ENCODE results near the gene ZNF576. TPM values are rescaled to one million over a fixed set of nuclear protein-coding genes. Genes with fewer than 3 reads are reported as not detected.

ZNF576 gene
- total and polyA plus RNA-seq, 9 of the 15 experiments (the other 6 are each of a cell fraction or from before 2014, with no cell fraction given): 6.8 to 18.2 (median 12.2) TPM

DNA sequence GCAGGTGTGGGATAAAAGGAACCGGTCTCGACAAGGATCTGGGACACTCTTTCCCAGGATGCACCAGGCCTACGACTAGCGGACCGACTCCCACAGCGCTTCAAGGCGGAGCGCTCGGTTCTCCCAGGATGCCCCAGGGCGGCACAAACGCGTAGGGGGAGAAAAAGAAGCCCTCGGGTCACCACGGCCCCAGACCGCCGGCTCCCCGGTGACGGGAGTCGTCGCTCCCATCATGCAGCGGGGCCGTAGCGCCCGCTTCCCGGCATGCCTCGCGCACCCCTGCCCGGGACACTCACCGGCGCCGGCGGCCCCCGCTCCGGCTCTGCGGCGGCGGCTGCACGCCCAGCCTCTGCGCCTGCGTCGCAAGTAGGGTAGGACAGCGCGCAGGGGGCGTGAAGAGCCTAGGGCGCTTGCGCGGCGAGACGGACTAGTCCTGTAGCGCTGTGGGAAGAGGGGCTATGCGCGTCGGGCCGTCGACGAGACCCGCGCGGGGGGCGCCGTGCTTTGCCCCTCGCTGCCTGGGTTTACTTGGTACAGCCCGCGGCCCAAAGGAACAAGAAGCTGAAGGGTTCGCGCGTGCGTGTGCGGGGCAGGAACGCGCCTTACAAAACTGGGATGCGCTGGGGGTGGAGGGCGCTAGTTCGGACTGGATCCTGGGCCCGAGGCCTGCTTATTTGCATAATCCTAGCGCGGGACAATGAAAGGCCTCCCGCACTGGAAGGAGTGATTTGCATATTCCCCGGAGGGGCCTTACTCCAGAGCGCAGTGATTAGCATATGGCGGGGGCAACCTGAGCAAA is 23.1 kb downstream of the ZNF576 start, which contains the start of gene ZNF428 (continued):
- TF ChIP-seq, protein P1, sequence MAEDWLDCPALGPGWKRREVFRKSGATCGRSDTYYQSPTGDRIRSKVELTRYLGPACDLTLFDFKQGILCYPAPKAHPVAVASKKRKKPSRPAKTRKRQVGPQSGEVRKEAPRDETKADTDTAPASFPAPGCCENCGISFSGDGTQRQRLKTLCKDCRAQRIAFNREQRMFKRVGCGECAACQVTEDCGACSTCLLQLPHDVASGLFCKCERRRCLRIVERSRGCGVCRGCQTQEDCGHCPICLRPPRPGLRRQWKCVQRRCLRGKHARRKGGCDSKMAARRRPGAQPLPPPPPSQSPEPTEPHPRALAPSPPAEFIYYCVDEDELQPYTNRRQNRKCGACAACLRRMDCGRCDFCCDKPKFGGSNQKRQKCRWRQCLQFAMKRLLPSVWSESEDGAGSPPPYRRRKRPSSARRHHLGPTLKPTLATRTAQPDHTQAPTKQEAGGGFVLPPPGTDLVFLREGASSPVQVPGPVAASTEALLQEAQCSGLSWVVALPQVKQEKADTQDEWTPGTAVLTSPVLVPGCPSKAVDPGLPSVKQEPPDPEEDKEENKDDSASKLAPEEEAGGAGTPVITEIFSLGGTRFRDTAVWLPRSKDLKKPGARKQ (CRISPR knock-in tag; IDR thresholded peaks at IDR 0.05): no peak
- TF ChIP-seq, protein P2, sequence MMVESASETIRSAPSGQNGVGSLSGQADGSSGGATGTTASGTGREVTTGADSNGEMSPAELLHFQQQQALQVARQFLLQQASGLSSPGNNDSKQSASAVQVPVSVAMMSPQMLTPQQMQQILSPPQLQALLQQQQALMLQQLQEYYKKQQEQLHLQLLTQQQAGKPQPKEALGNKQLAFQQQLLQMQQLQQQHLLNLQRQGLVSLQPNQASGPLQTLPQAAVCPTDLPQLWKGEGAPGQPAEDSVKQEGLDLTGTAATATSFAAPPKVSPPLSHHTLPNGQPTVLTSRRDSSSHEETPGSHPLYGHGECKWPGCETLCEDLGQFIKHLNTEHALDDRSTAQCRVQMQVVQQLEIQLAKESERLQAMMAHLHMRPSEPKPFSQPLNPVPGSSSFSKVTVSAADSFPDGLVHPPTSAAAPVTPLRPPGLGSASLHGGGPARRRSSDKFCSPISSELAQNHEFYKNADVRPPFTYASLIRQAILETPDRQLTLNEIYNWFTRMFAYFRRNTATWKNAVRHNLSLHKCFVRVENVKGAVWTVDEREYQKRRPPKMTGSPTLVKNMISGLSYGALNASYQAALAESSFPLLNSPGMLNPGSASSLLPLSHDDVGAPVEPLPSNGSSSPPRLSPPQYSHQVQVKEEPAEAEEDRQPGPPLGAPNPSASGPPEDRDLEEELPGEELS (CRISPR knock-in tag; IDR thresholded peaks at IDR 0.05; ENCODE audit: borderline replicate concordance): no peak
- TF ChIP-seq CTBP1 (IDR thresholded peaks at IDR 0.05; ENCODE audit: borderline replicate concordance) (peak; percentile 89), ETV1 (tag; conservative IDR thresholded peaks at IDR 0.05; ENCODE audit: low read depth) (no peak), ZBTB17 (CRISPR knock-in tag; IDR thresholded peaks at IDR 0.05) (no peak), PTBP1 (IDR thresholded peaks at IDR 0.05; ENCODE audit: low read depth, low read length) (no peak), SPI1 (IDR thresholded peaks at IDR 0.05; ENCODE audit: borderline replicate concordance, low read depth, low read length) (no peak), ZNF316 (IDR thresholded peaks at IDR 0.05) (0 out of 2 replicates have a peak, but pooled peaks have one; percentile 37), RBM22 (IDR thresholded peaks at IDR 0.05; ENCODE audit: low read depth, low read length, poor library complexity, severe bottlenecking) (peak; percentile 81), ZNF551 (CRISPR knock-in tag; IDR thresholded peaks at IDR 0.05) (no peak), ETV6 (IDR thresholded peaks at IDR 0.05; ENCODE audit: borderline replicate concordance in 1 of 2, low read depth in 2 of 2, low read length in 1 of 2) (no peak), ETV6 (CRISPR knock-in tag; IDR thresholded peaks at IDR 0.05; ENCODE audit: borderline replicate concordance) (no peak), SREBF1 (IDR thresholded peaks at IDR 0.05; ENCODE audit: borderline replicate concordance, low read depth, low read length) (no peak), TOE1 (IDR thresholded peaks at IDR 0.05; ENCODE audit: borderline replicate concordance) (no peak), TOE1 (CRISPR knock-in tag; IDR thresholded peaks at IDR 0.05; ENCODE audit: borderline replicate concordance, low read depth) (no peak), POLR2B (IDR thresholded peaks at IDR 0.05; ENCODE audit: low read depth, partially characterized antibody) (no peak), ZNF133 (CRISPR knock-in tag; IDR thresholded peaks at IDR 0.05) (0 out of 2 replicates have a peak, but pooled peaks have one; percentile 14)
- TF ChIP-seq, protein P3, sequence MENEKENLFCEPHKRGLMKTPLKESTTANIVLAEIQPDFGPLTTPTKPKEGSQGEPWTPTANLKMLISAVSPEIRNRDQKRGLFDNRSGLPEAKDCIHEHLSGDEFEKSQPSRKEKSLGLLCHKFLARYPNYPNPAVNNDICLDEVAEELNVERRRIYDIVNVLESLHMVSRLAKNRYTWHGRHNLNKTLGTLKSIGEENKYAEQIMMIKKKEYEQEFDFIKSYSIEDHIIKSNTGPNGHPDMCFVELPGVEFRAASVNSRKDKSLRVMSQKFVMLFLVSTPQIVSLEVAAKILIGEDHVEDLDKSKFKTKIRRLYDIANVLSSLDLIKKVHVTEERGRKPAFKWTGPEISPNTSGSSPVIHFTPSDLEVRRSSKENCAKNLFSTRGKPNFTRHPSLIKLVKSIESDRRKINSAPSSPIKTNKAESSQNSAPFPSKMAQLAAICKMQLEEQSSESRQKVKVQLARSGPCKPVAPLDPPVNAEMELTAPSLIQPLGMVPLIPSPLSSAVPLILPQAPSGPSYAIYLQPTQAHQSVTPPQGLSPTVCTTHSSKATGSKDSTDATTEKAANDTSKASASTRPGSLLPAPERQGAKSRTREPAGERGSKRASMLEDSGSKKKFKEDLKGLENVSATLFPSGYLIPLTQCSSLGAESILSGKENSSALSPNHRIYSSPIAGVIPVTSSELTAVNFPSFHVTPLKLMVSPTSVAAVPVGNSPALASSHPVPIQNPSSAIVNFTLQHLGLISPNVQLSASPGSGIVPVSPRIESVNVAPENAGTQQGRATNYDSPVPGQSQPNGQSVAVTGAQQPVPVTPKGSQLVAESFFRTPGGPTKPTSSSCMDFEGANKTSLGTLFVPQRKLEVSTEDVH (IDR thresholded peaks at IDR 0.05; ENCODE audit: low read depth, partially characterized antibody): no peak
- TF ChIP-seq, protein P4, sequence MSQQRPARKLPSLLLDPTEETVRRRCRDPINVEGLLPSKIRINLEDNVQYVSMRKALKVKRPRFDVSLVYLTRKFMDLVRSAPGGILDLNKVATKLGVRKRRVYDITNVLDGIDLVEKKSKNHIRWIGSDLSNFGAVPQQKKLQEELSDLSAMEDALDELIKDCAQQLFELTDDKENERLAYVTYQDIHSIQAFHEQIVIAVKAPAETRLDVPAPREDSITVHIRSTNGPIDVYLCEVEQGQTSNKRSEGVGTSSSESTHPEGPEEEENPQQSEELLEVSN (IDR thresholded peaks at IDR 0.05; ENCODE audit: borderline replicate concordance in 1 of 2, extremely low read depth in 1 of 2, insufficient read depth in 1 of 2, insufficient read length in 1 of 2, low read depth in 1 of 2, low read length in 1 of 2, poor library complexity in 1 of 2, severe bottlenecking in 1 of 2): peak in 1 of 2 experiments; percentile 55
